ENCODE measurements around the gene SERPINB13.

The SERPINB13 gene, protein sequence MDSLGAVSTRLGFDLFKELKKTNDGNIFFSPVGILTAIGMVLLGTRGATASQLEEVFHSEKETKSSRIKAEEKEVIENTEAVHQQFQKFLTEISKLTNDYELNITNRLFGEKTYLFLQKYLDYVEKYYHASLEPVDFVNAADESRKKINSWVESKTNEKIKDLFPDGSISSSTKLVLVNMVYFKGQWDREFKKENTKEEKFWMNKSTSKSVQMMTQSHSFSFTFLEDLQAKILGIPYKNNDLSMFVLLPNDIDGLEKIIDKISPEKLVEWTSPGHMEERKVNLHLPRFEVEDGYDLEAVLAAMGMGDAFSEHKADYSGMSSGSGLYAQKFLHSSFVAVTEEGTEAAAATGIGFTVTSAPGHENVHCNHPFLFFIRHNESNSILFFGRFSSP

GRCh38 chr18:63586966-63587365 lies at the start of gene SERPINB13:
Gene SERPINB13 (plus strand): TSS chr18:63587343. CDS start chr18:63588668, 1,325 bp downstream.
- no peak for DNase-seq (ENCODE audit: low read depth in 2 of 2)

DNA sequence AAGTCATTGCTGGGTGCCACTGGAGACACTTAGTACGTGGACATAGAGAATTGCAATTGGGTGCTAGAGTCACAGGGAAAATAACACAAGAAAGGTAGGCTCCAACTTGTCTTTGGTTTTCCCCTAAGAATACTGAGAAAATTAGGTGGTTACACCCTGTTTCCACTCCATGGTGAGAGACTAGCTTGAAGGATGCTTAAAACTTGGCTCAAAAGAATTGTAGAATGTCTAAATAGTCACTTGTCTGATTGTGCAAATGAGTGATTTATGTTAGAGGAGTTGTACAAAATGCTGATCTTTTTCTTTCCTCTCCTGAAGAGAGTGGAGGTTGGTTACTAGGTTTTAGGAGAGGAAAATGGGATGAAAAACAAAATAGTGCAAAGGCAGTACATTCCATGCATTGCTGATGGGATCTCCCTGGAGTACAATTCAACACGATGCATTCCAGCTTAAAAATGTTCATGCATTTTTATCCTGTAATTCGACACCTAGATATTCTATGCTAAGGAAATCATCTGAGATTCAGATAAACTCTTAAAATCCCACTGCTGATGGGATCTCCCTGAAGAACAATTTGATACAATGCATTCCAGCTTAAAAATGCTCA lies 47.1 kb upstream of the SERPINB13 start:
- no peak for DNase-seq (ENCODE audit: low read depth in 2 of 2)

DNA sequence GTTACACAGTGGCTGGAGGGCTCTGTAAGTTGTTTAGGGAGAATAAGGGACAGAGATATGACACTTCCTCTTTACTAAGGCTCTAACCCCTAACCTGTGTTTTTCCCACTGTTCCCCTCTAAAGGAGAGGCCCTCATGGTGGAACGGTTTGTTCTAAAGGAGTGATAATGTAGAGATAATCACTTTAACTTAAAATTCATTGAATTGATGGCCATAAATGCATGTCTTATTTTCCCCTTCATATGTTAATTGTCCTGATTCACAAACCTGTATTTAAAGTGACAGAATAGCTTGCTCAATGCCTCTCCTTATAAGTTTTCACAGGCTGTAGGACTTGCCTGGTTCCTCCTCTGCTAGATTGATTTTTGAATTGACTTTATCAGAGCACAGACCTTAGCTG lies 45.1 kb upstream of the SERPINB13 start, which contains the start of gene SERPINB12:
SERPINB12 (plus strand) TSS at position 301 of the 400 bp plus-strand sequence. CDS start 13,791 bp downstream, outside the sequence.
- DNase-seq (ENCODE audit: low read depth in 2 of 2) = no peak

DNA sequence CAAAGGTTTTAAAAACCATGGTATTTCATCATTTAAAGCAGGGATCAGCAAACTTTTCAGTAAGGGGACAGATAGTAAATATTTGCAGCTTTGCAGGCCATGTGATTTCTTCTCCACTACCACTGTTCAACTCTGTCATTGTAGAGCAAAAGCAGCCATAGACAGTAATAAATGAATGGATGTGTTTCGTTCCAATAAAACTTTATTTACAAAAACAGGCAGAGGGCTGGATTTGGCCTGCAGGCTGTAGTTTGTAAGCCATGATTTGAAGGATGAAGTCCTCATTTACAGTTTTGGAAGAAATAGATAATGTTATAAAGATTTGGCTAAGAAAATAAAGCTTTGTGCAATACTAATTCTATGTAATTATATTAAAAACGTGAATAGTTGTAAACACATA lies 43.1 kb upstream of the SERPINB13 start:
- no peak for DNase-seq (ENCODE audit: low read depth in 2 of 2)

DNA sequence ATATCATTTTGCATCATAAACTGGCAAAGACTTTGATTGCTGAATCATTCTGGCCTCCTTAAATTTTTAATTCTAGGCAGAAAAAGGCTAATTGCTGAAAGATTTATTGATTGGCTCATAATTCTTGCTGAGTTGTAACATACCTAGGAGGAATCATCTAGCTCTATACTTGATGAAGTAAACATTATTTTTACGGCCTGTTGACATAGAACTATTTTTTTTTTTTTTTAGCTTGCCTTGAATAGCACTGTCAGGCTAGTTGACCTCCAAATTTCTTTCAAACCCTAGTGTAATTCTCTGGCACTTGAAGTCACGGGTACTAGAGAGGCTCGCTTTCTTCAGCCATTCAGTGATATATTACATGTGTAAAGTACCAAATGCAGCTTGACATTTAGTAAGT lies 42.1 kb upstream of the SERPINB13 start:
- DNase-seq (ENCODE audit: low read depth in 2 of 2) = no peak

DNA sequence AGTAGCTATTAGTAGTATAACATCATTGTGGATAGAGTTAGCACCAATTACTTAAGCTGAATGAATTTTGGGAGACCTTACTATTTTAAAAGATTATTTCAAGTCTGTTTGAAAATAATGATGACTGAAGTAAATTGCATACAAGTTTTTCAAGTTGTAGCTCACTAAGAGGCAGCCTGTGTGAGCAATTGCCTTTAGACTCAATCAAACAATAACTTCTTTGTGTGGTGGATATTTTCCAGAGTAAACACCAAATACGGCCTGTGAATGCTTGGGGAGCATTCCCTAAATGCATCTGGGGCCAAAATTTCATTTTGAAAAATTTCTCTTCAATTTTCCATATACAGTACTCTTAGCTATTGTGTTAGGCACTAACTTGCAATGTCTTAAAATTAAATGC lies 37.1 kb upstream of the SERPINB13 start:
- no peak for DNase-seq (ENCODE audit: low read depth in 2 of 2)

- DNase-seq (ENCODE audit: low read depth in 2 of 2) = no peak
These were observed 35.4 kb upstream of the SERPINB13 start for GRCh38 chr18:63551769-63552168.

DNA sequence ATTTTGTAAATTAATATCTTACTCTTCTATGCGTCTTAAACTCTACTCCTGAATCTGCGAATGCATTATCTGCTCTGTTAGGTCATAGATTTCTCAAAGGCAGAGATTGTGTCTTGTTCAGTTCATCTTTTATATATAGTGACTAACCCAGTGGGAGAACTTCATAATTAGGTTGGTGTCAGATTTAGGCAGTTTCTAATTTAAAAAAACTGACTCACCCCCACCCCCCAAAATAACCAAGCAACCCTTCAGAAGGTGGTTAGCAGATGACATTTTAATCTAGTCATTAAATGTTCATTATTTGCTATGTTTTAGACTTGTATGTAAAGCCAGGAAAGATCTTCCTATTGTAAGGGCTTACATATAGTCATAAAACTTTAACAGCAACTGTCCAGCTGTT lies 34.6 kb upstream of the SERPINB13 start:
- DNase-seq (ENCODE audit: low read depth in 2 of 2) = no peak

- no peak for DNase-seq (ENCODE audit: low read depth in 2 of 2)
These were observed 34.1 kb upstream of the SERPINB13 start for GRCh38 chr18:63553081-63553480.

GRCh38 chr18:63559567-63560491 lies 27.3 kb upstream of the SERPINB13 start:
- no peak for DNase-seq (ENCODE audit: low read depth in 2 of 2)

GRCh38 chr18:63562284-63562683 lies 24.9 kb upstream of the SERPINB13 start:
- no peak for DNase-seq (ENCODE audit: low read depth in 2 of 2)

GRCh38 chr18:63564021-63564420 lies 23.1 kb upstream of the SERPINB13 start:
- DNase-seq (ENCODE audit: low read depth in 2 of 2) = no peak

DNA sequence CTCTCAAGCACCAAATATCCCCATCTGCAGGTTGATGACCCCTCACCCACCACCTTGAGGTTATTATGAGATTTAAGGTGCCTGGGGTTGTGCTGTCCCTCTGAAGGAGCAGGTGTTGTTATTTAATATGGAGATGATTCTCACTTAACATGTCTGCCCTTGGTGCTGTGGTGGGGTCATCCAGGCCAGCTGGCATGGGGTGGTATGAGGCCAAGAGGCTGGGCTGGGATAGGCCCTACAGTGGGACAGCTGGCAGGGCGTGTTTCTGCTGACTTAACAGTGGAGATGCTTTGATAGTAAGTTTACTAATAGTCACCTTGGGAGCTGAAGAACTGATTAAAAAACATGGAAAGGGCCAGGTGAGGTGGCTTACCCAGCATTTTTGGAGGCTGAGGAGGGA lies 22.6 kb upstream of the SERPINB13 start:
- no peak for DNase-seq (ENCODE audit: low read depth in 2 of 2)

GRCh38 chr18:63567276-63567675 lies 19.9 kb upstream of the SERPINB13 start:
- DNase-seq (ENCODE audit: low read depth in 2 of 2) = no peak

- no peak for DNase-seq (ENCODE audit: low read depth in 2 of 2)
These were observed 19.3 kb upstream of the SERPINB13 start for GRCh38 chr18:63567825-63568224.

GRCh38 chr18:63570721-63571120 lies 16.4 kb upstream of the SERPINB13 start:
- no peak for DNase-seq (ENCODE audit: low read depth in 2 of 2)

GRCh38 chr18:63575681-63576080 lies 11.5 kb upstream of the SERPINB13 start:
- no peak for DNase-seq (ENCODE audit: low read depth in 2 of 2)

GRCh38 chr18:63578357-63578958 lies 8.7 kb upstream of the SERPINB13 start:
- no peak for DNase-seq (ENCODE audit: low read depth in 2 of 2)

DNA sequence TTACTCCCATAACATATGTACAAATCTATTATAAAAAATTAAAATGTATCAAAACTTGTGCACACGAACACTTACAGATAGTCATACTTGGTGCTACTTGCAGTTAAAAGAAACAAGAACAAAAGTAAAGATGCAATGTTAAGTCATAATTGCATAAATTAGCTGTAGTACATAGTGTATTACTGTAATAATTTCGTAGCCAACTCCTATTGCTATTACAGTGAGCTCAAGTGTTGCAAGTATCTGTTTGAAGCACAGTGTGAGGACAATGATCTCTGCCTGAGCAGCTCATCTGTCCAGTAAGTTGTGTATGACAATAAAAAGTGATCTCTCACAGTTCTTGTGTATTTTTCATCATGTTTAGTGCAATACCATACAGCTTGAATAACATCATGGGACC lies 7.5 kb upstream of the SERPINB13 start:
- DNase-seq (ENCODE audit: low read depth in 2 of 2) = no peak

DNA sequence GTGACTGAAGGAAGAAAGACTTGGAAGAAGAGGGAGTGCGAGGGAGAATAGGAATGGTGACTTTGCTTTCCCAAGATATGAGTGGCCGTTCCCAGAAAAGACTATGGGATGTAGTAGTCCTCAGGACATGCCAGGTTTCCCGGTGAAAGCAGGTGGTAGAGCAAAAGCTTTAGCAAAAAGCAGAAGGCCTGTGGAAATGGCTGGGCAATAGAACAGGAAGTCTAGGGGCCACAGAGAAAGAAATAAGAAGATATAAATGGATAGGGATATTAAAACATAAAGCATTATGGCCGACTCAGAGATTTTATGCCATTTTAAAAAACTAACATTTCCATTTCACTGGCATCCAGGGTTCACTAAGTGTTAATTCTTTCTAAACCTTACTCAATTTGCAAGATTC lies 1.2 kb upstream of the SERPINB13 start:
- DNase-seq (ENCODE audit: low read depth in 2 of 2) = no peak

DNA sequence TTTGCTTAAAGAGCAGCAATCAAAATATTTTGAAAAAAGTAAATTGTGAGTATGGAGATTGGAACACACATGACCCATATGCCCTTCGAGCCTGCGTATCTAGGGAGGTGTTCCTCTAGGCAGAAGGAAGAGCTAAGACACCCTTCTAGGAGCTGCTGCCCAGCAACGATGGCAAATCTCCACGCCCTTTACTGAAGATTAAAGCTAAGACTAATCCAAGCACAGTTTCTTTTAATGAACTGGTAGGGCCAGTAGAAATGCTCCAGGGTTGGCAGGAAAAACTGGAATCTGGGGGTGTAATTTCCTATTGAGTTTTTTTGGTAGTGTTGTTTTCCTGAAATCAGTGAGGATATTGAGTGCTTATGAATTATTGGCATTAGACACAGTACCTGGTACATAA lies 712 bp upstream of the SERPINB13 start:
- DNase-seq (ENCODE audit: low read depth in 2 of 2) = no peak

GRCh38 chr18:63588909-63589308 lies 1.8 kb downstream of the SERPINB13 start:
- no peak for DNase-seq (ENCODE audit: low read depth in 2 of 2)

Measured in stimulated activated CD8-positive, alpha-beta memory T cell treated with anti-CD3 and anti-CD28 coated beads, Interleukin-7, amount 100 ng/mL, for 1 hour (primary cell).